Tibial nerve (tissue), 4 donors: ENCODE measurements around the gene SCN2B. TPM values are rescaled to one million over a fixed set of nuclear protein-coding genes. Genes with fewer than 3 reads are reported as not detected.

Source experiments
- DNase-seq, 2 donors: peaks; one replicate each; pipeline ENCODE4 v3.0.0-alpha.2; 2019; ENCODE audit warnings: low spot score in 2 of 2
- H3K27ac ChIP-seq, 4 donors: fragments of 200-600 bp; sonication (generic) in 3 of 4; one replicate each; pipeline ENCODE4 v1.5.1; 2017 to 2019; ENCODE audit warnings: mild to moderate bottlenecking in 1 of 4
- H3K27me3 ChIP-seq, 2 donors: fragments of 200-600 bp; sonication (generic) in 1 of 2; one replicate each; pipeline versions ENCODE4 v1.5.1 to v1.6.0; 2017 to 2019
- H3K36me3 ChIP-seq, 3 donors: fragments of 200-600 bp; sonication (generic); one replicate each; pipeline ENCODE4 v1.5.1; 2018 to 2019
- H3K4me1 ChIP-seq, 4 donors: fragments of 200-600 bp; sonication (generic) in 3 of 4; one replicate each; pipeline ENCODE4 v1.5.1; 2017 to 2019
- H3K4me3 ChIP-seq, 4 donors: fragments of 200-600 bp; sonication (generic) in 3 of 4; one replicate each; pipeline ENCODE4 v1.5.1; 2017 to 2019; ENCODE audit warnings: mild to moderate bottlenecking in 1 of 4, moderate library complexity in 1 of 4
- H3K9me3 ChIP-seq, 4 donors: fragments of 200-600 bp; sonication (generic) in 3 of 4; one replicate each; pipeline ENCODE4 v1.5.1; 2017 to 2019
- EP300 ChIP-seq, 2 donors: sonication (generic); formaldehyde crosslinking; IDR thresholded peaks; one replicate each; pipeline ENCODE4 v1.6.1; 2017; ENCODE audit warnings: antibody characterized with exemption in 2 of 2, mild to moderate bottlenecking in 1 of 2
- POLR2A ChIP-seq, 2 donors: fragments of 450-650 bp; IDR thresholded peaks; one replicate each; pipeline ENCODE4 v1.6.1; 2017; ENCODE audit warnings: antibody characterized with exemption in 2 of 2, mild to moderate bottlenecking in 2 of 2, moderate library complexity in 2 of 2
- WGBS, 2 donors: methylation state at CpG; one replicate each; pipeline ENCODE4 v1.1.5; 2018; 5-methylcytosine and 5-hydroxymethylcytosine counted together
- total RNA-seq, 4 donors: library from RNA; depleted of rRNA; stranded (reverse); fragments of >200 nt; gene quantifications; one replicate each; pipeline ENCODE4 v1.1.0, GENCODE V29; 2016
- TF ChIP-seq, protein P1 (sequence below), 5 experiments: fragments of 200-600 bp in 3 of 5; fragments of 450-650 bp in 2 of 5; sonication (generic) in 3 of 5; IDR thresholded peaks; one replicate each; pipeline ENCODE4 v1.5.1; 2016 to 2019; ENCODE audit warnings: antibody characterized with exemption in 5 of 5, mild to moderate bottlenecking in 3 of 5, moderate library complexity in 2 of 5

The SCN2B gene
- total RNA-seq, 4 donors from 2014 or later: 0.78 to 1.3 (median 0.87) TPM; not detected in 1

DNA sequence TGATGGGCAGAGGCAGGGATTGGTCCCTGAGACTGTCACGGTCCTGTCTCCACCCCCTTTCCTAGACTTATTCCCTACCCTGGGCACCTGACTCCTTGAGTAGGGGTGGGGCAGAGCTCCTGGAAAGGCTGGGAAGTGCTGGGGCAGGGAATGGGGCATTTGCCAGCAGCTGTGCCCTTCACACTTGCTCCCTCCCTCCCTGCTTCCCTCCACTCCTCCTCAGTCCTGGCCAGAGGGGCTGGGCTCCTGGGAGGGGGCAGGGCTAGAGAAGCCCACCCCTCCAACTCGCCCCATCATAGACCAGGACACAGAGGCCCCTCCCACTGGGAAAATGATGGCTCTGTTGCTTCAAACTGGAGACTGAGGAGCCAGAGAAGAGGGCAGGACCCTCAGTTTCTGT is 11.6 kb downstream of the SCN2B start:
- no peak for DNase-seq
- H3K4me1 ChIP-seq: no peaks in the 10 kb centered on the region
- TF ChIP-seq POLR2A (IDR thresholded peaks at IDR 0.05): no peak
- TF ChIP-seq EP300 (IDR thresholded peaks at IDR 0.05): no peak
- TF ChIP-seq, protein P1, sequence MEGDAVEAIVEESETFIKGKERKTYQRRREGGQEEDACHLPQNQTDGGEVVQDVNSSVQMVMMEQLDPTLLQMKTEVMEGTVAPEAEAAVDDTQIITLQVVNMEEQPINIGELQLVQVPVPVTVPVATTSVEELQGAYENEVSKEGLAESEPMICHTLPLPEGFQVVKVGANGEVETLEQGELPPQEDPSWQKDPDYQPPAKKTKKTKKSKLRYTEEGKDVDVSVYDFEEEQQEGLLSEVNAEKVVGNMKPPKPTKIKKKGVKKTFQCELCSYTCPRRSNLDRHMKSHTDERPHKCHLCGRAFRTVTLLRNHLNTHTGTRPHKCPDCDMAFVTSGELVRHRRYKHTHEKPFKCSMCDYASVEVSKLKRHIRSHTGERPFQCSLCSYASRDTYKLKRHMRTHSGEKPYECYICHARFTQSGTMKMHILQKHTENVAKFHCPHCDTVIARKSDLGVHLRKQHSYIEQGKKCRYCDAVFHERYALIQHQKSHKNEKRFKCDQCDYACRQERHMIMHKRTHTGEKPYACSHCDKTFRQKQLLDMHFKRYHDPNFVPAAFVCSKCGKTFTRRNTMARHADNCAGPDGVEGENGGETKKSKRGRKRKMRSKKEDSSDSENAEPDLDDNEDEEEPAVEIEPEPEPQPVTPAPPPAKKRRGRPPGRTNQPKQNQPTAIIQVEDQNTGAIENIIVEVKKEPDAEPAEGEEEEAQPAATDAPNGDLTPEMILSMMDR (IDR thresholded peaks at IDR 0.05): no peak
- peaks cover 0 to 27% of the 10 kb centered on the region in 2 donors for H3K27me3 ChIP-seq
- H3K36me3 ChIP-seq: peaks cover 0 to 5% (median 0%) of the 10 kb centered on the region in 3 donors
- H3K9me3 ChIP-seq: no peaks in the 10 kb centered on the region
- H3K4me3 ChIP-seq: no peak overlapping the region
- H3K27ac ChIP-seq: no peak overlapping the region
- 40 to 44% methylated on average over 2 of the region's 2 CpGs for WGBS, 2 donors

DNA sequence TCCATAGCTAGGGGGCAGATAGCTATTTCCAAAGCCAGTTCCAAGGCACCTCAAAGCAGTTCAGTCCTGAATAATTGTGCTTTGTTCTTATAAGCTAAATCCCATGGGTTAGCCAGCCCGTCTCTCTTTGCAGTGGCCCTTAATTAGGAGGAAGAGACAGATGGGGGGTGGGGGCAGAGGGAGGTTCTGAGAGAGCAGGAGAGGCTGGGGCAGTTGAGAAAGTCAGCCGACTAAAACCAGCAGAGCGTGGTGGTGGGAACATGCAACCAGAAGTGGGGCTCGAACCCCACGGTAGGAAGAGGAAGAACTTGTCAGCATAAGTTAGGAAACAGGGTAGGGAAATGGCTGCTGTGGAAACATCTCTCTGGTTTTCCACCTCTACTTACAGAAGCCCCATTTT is 12.9 kb downstream of the SCN2B start:
- H3K4me3 ChIP-seq: no peak overlapping the region
- TF ChIP-seq POLR2A (IDR thresholded peaks at IDR 0.05) (no peak), EP300 (IDR thresholded peaks at IDR 0.05) (no peak)
- no peaks in the 10 kb centered on the region for H3K9me3 ChIP-seq
- WGBS, 2 donors: 60 to 63% methylated on average over 5 of the region's 5 CpGs
- H3K4me1 ChIP-seq: no peaks in the 10 kb centered on the region
- peaks cover 0 to 5% (median 0%) of the 10 kb centered on the region in 3 donors for H3K36me3 ChIP-seq
- peaks cover 0 to 29% of the 10 kb centered on the region in 2 donors for H3K27me3 ChIP-seq
- H3K27ac ChIP-seq: no peak overlapping the region
- no peak for DNase-seq

DNA sequence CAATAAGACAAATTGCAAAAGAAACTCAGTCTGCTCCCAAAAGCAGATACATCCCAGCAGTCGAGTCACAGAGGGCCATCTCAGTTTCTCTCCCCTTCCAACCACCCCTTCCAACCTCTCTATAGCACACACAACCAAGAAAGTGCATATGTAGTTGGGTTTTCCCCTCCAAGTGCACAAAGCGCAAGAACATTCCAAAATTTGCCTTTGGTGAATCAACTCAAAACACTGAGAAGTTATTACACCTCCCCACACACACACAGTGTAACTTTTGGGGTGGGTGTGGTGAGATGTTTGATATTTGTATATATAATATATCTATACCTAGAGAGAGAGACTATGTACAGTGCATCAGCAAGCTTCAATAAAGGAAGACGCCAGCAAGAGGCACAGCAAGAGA is 13.6 kb downstream of the SCN2B start:
- Histone ChIP-seq H3K9me3 (no peaks in the 10 kb centered on the region), H3K4me3 (no peak overlapping the region), H3K4me1 (no peaks in the 10 kb centered on the region), H3K27me3 (peaks cover 0 to 32% of the 10 kb centered on the region in 2 donors), H3K36me3 (peaks cover 0 to 4% (median 0%) of the 10 kb centered on the region in 3 donors), H3K27ac (no peak overlapping the region)
- no peak for DNase-seq
- TF ChIP-seq POLR2A (IDR thresholded peaks at IDR 0.05) (no peak), EP300 (IDR thresholded peaks at IDR 0.05) (no peak)
- TF ChIP-seq, protein P1 (IDR thresholded peaks at IDR 0.05): no peak
- WGBS, 2 donors: 78 to 86% methylated on average over 3 of the region's 3 CpGs

DNA sequence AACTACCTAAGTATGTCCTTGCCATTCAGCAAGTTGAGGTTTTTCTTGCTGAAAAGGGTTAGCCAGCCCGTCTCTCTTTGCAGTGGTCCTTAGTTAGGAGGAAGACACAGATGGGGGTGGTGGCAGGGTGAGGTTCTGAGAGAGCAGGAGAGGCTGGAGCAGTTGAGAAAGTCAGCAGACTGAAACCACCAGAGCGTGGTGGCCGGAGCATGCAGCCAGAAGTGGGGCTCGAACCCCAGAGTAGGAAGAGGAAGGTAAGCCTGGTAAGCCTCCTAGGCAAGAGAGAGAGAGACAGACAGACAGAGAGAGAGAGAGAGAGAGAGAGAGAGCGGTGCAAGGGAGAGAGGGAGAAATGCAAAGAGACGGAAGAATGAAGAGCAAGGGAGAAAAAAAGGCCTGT is 14.7 kb downstream of the SCN2B start:
- no peaks in the 10 kb centered on the region for H3K9me3 ChIP-seq
- 66 to 75% methylated on average over 6 of the region's 6 CpGs for WGBS, 2 donors
- no peaks in the 10 kb centered on the region for H3K36me3 ChIP-seq
- TF ChIP-seq EP300 (IDR thresholded peaks at IDR 0.05) (no peak), POLR2A (IDR thresholded peaks at IDR 0.05) (no peak)
- TF ChIP-seq, protein P1 (IDR thresholded peaks at IDR 0.05): no peak
- no peak for DNase-seq
- H3K4me1 ChIP-seq: no peaks in the 10 kb centered on the region
- H3K4me3 ChIP-seq: no peak overlapping the region
- H3K27me3 ChIP-seq: peaks cover 0 to 42% of the 10 kb centered on the region in 2 donors
- H3K27ac ChIP-seq: no peak overlapping the region

DNA sequence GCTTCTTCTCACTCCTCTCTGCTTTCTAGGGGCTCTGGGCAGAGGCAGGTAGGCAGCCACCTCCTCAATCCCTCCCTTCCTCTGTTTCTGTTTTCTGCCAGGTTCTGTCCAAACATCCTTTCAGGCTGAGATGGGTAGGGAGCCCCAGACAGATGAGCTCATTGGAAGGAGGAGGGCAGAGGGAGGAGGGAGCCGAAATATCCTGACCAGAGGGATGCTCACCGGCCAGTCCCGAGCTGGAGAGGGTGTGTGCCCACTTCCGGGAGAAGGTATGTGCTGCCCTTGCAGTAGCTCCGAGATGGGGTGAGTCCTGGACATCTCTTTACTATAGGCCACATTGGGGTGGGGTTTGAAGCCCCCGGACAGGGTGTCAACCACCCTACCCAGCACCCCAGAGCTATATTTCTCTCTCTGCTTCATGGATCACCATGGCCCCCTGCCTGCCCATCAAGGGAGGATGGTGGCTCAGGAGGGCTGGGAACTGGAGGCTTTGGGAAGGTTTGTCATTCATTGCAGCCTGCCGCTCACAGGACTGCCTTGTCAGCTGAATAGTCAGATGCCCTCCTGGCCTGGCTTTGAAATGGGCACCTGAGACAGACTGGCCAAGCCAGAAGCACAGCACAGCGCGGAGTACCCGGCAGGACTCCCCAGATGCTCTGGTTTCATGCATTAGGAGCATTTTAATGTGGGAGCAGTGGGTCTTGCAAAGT is 19.1 kb downstream of the SCN2B start:
- H3K4me3 ChIP-seq: no peak overlapping the region
- TF ChIP-seq POLR2A (IDR thresholded peaks at IDR 0.05) (no peak), EP300 (IDR thresholded peaks at IDR 0.05) (no peak)
- TF ChIP-seq, protein P1 (IDR thresholded peaks at IDR 0.05): no peak
- peaks cover 0 to 17% (median 10%) of the 10 kb centered on the region in 4 donors for H3K4me1 ChIP-seq
- no peaks in the 10 kb centered on the region for H3K36me3 ChIP-seq
- WGBS, 2 donors: 34 to 39% methylated on average over 10 of the region's 10 CpGs
- no peaks in the 10 kb centered on the region for H3K9me3 ChIP-seq
- H3K27me3 ChIP-seq: peaks cover 0 to 75% of the 10 kb centered on the region in 2 donors
- no peak for DNase-seq
- no peak overlapping the region for H3K27ac ChIP-seq
